HCT116 (cell line): Measurements from ENCODE around the gene IL31RA. TPM values are rescaled to one million over a fixed set of nuclear protein-coding genes. Genes with fewer than 3 reads are reported as not detected.

Experiments
- ATAC-seq: fragments of 200-7000 bp; cut with Tn5 transposase; 2 replicates; pipeline ENCODE4 v1.9.1; 2020; ENCODE audit warnings: mild to moderate bottlenecking, moderate library complexity
- BruUV-seq: library from RNA; stranded (reverse); fragments of 400-500 nt; replicated peaks from 2 replicates; lab custom pipeline; 2021; lab: Mats Ljungman, UMichigan
- CTCF ChIA-PET: fragments of 300-600 bp; sonication (Branson Sonifier 250); formaldehyde crosslinking; loops from one replicate; lab custom pipeline; 2021; ENCODE audit warnings: antibody characterized with exemption; lab: Charles Lee
- POLR2A ChIA-PET: fragments of 300-600, 350-600 bp; sonication (Branson Sonifier 250); formaldehyde crosslinking; loops from one replicate; lab custom pipeline; 2021; ENCODE audit warnings: antibody characterized with exemption; lab: Charles Lee
- RAD21 ChIA-PET, 2 experiments: fragments of 300-600 bp; sonication (Branson Sonifier 250); formaldehyde crosslinking; loops; one replicate each; lab custom pipeline; 2023; ENCODE audit warnings: low total read pairs in 2 of 2; ENCODE audit not compliant: uncharacterized antibody in 2 of 2, unreplicated experiment in 2 of 2, low non-redundant PET in 1 of 2; lab: Charles Lee
- DNase-seq: peaks from one replicate; pipeline ENCODE4 v3.0.0-alpha.2; 2010; ENCODE audit warnings: low read depth, low spot score
- H2AFZ ChIP-seq: fragments of 200-600 bp; shearing (Covaris generic), sonication (generic); 2 replicates; pipeline ENCODE4 v1.6.1; 2017; ENCODE audit warnings: low read depth, mixed run types, mixed read lengths, antibody characterized with exemption, low read length; ENCODE audit not compliant: poor library complexity, severe bottlenecking
- H3K27ac ChIP-seq: 2 replicates; pipeline ENCODE4 v1.5.1; 2012; ENCODE audit warnings: low read depth, low read length
- H3K27me3 ChIP-seq: fragments of 200-600 bp; sonication (generic); 2 replicates; pipeline ENCODE4 v1.6.1; 2016; ENCODE audit warnings: mixed run types, low read length, mixed read lengths; ENCODE audit not compliant: insufficient read depth
- H3K36me3 ChIP-seq, 2 experiments: fragments of 200-500 bp in 1 of 2; fragments of 200-600 bp in 1 of 2; sonication (Bioruptor generic) in 1 of 2; sonication (generic) in 1 of 2; 2 replicates each; pipeline versions ENCODE4 v1.5.1 to v1.6.1; 2014 to 2016; ENCODE audit warnings: low read length in 2 of 2, inconsistent platforms in 1 of 2, mixed read lengths in 1 of 2, mixed run types in 1 of 2; ENCODE audit not compliant: insufficient read depth in 2 of 2, control insufficient read depth in 1 of 2
- H3K4me1 ChIP-seq, 2 experiments: fragments of 200-600 bp in 1 of 2; sonication (generic) in 1 of 2; 2 replicates each; pipeline versions ENCODE4 v1.5.1 to v1.6.1; 2012 to 2017; ENCODE audit warnings: low read length in 2 of 2, inconsistent platforms in 1 of 2, mild to moderate bottlenecking in 1 of 2, mixed read lengths in 1 of 2, mixed run types in 1 of 2, moderate library complexity in 1 of 2; ENCODE audit not compliant: insufficient read depth in 2 of 2, control insufficient read depth in 1 of 2
- H3K4me2 ChIP-seq: fragments of 200-600 bp; sonication (generic); 2 replicates; pipeline ENCODE4 v1.6.1; 2017; ENCODE audit warnings: mixed run types, low read length, mixed read lengths
- H3K4me3 ChIP-seq, 2 experiments: fragments of 200-600 bp in 1 of 2; sonication (generic) in 1 of 2; replicated peaks in 1 of 2; 2 replicates each; pipeline ENCODE4 v1.5.1; 2011 to 2016; ENCODE audit warnings: low read length in 2 of 2, control low read depth in 1 of 2, low read depth in 1 of 2, mild to moderate bottlenecking in 1 of 2, mixed read lengths in 1 of 2, mixed run types in 1 of 2
- H3K79me2 ChIP-seq: fragments of 200-600 bp; sonication (generic); 2 replicates; pipeline ENCODE4 v1.6.1; 2017; ENCODE audit warnings: mild to moderate bottlenecking, mixed run types, low read length, moderate library complexity, mixed read lengths; ENCODE audit not compliant: insufficient read depth
- H3K9ac ChIP-seq: fragments of 200-600 bp; sonication (generic); 2 replicates; pipeline ENCODE4 v1.6.1; 2016; ENCODE audit warnings: low read length, mixed read lengths
- H3K9me2 ChIP-seq: fragments of 200-600 bp; sonication (generic), shearing (Covaris generic); 2 replicates; pipeline ENCODE4 v1.6.1; 2017; ENCODE audit warnings: mixed run types, mild to moderate bottlenecking, moderate library complexity; ENCODE audit not compliant: insufficient read depth
- H3K9me3 ChIP-seq, 2 experiments: fragments of 200-500 bp in 1 of 2; fragments of 200-600 bp in 1 of 2; sonication (Bioruptor generic) in 1 of 2; sonication (generic) in 1 of 2; 2 replicates each; pipeline ENCODE4 v1.6.1; 2014 to 2017; ENCODE audit warnings: low read length in 2 of 2, mixed read lengths in 2 of 2, inconsistent platforms in 1 of 2, low read depth in 1 of 2, mild to moderate bottlenecking in 1 of 2, mixed run types in 1 of 2, moderate library complexity in 1 of 2; ENCODE audit not compliant: control insufficient read depth in 1 of 2, insufficient read depth in 1 of 2
- H4K20me1 ChIP-seq: fragments of 200-600 bp; sonication (generic), shearing (Covaris generic); 2 replicates; pipeline ENCODE4 v1.6.1; 2017; ENCODE audit warnings: mixed run types, mild to moderate bottlenecking, moderate library complexity; ENCODE audit not compliant: insufficient read depth
- ATF3 ChIP-seq: IDR thresholded peaks from 2 replicates; pipeline ENCODE4 v1.6.1; 2012
- CBX3 ChIP-seq: IDR thresholded peaks from 2 replicates; pipeline ENCODE4 v1.6.1; 2012; ENCODE audit warnings: low read depth
- CEBPB ChIP-seq: IDR thresholded peaks from 2 replicates; pipeline ENCODE4 v1.6.1; 2012; ENCODE audit warnings: low read depth
- CTCF ChIP-seq, 3 experiments: fragments of 200-600 bp in 1 of 3; sonication (generic) in 1 of 3; IDR thresholded peaks in 2 of 3; conservative IDR thresholded peaks in 1 of 3; 2 replicates each; pipeline ENCODE4 v1.5.1; 2012 to 2017; ENCODE audit warnings: low read depth in 2 of 3, low read length in 2 of 3, antibody characterized with exemption in 1 of 3, borderline replicate concordance in 1 of 3, control low read depth in 1 of 3, mild to moderate bottlenecking in 1 of 3, mixed read lengths in 1 of 3, mixed run types in 1 of 3, moderate library complexity in 1 of 3; ENCODE audit not compliant: insufficient read depth in 1 of 3
- EGR1 ChIP-seq: IDR thresholded peaks from 2 replicates; pipeline ENCODE4 v1.6.1; 2012; ENCODE audit warnings: low read depth
- EZH2 ChIP-seq: fragments of 200-600 bp; sonication (generic); IDR thresholded peaks from 2 replicates; pipeline ENCODE4 v1.6.1; 2017; ENCODE audit warnings: antibody characterized with exemption, mixed run types
- EZH2phosphoT487 ChIP-seq: fragments of 200-600 bp; IDR thresholded peaks from 2 replicates; pipeline ENCODE4 v1.6.1; 2018; ENCODE audit warnings: antibody characterized with exemption, borderline replicate concordance
- FOSL1 ChIP-seq: IDR thresholded peaks from 2 replicates; pipeline ENCODE4 v1.6.1; 2012; ENCODE audit warnings: low read depth
- JUND ChIP-seq: IDR thresholded peaks from 2 replicates; pipeline ENCODE4 v1.6.1; 2012
- MAX ChIP-seq: IDR thresholded peaks from 2 replicates; pipeline ENCODE4 v1.6.1; 2012
- RAD21 ChIP-seq: IDR thresholded peaks from 2 replicates; pipeline ENCODE4 v1.6.1; 2012; ENCODE audit warnings: low read depth, mild to moderate bottlenecking
- SIN3A ChIP-seq: IDR thresholded peaks from 2 replicates; pipeline ENCODE4 v1.6.1; 2012; ENCODE audit warnings: low read depth
- SP1 ChIP-seq: IDR thresholded peaks from 2 replicates; pipeline ENCODE4 v1.6.1; 2012; ENCODE audit warnings: low read depth
- YY1 ChIP-seq: IDR thresholded peaks from 2 replicates; pipeline ENCODE4 v1.6.1; 2011; ENCODE audit warnings: low read length, low read depth, moderate library complexity, mild to moderate bottlenecking; ENCODE audit not compliant: insufficient replicate concordance; ENCODE audit errors: extremely low read depth
- ZBTB33 ChIP-seq: IDR thresholded peaks from 2 replicates; pipeline ENCODE4 v1.6.1; 2011; ENCODE audit warnings: mild to moderate bottlenecking, low read length, moderate library complexity; ENCODE audit not compliant: insufficient replicate concordance; ENCODE audit errors: extremely low read depth
- ZNF274 ChIP-seq: fragments of 200-500 bp; sonication (Bioruptor generic); IDR thresholded peaks from 2 replicates; pipeline ENCODE4 v1.6.1; 2014; ENCODE audit warnings: mild to moderate bottlenecking, low read depth, low read length, inconsistent platforms
- intact Hi-C: fragments of 100-400 bp; cut with micrococcal nuclease; formaldehyde crosslinking; loops from 2 replicates; pipeline ENCODE4 v1.10.0; 2022
- total RNA-seq: library from RNA; stranded (reverse); gene quantifications from one replicate; pipeline ENCODE4 v1.2.1, GENCODE V29; 2021; ENCODE audit not compliant: unreplicated experiment
- TF ChIP-seq, protein P1 (sequence below): IDR thresholded peaks from 2 replicates; pipeline ENCODE4 v1.6.1; 2012; ENCODE audit warnings: low read depth

Gene IL31RA
- total RNA-seq, 1 experiment from 2014 or later: 0.59 TPM

DNA sequence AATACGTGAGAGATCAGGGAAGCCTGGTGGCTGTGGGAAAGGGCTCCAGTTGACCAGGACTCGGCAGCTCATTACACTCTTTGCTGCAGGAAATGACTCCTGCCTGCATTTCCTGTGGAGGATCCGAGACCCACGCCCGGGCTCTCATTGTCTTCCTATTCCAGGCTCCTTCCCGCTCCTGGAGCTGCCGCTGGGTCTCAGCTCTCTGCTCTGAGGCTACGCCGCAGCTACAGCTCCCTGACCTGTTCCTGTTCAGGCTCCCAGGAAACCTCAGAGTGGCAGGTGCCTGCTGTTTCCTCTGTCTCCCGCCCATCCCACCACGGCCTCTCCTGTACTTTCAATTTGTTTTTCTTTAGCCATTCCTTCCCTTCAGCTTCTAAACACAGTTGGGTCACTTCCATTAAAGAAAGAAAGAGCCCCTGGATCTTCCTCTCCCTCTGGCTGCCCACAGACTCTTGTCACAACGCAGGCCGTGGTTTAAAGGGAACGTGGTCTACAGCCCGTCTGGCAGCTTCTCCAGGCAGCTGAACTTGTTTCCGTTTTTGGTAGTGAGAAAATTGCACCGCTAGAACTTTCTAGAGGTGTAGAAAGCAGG lies 72.1 kb downstream of the IL31RA start (continued):
- TF ChIP-seq, protein P1, sequence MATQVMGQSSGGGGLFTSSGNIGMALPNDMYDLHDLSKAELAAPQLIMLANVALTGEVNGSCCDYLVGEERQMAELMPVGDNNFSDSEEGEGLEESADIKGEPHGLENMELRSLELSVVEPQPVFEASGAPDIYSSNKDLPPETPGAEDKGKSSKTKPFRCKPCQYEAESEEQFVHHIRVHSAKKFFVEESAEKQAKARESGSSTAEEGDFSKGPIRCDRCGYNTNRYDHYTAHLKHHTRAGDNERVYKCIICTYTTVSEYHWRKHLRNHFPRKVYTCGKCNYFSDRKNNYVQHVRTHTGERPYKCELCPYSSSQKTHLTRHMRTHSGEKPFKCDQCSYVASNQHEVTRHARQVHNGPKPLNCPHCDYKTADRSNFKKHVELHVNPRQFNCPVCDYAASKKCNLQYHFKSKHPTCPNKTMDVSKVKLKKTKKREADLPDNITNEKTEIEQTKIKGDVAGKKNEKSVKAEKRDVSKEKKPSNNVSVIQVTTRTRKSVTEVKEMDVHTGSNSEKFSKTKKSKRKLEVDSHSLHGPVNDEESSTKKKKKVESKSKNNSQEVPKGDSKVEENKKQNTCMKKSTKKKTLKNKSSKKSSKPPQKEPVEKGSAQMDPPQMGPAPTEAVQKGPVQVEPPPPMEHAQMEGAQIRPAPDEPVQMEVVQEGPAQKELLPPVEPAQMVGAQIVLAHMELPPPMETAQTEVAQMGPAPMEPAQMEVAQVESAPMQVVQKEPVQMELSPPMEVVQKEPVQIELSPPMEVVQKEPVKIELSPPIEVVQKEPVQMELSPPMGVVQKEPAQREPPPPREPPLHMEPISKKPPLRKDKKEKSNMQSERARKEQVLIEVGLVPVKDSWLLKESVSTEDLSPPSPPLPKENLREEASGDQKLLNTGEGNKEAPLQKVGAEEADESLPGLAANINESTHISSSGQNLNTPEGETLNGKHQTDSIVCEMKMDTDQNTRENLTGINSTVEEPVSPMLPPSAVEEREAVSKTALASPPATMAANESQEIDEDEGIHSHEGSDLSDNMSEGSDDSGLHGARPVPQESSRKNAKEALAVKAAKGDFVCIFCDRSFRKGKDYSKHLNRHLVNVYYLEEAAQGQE: no peak
- TF ChIP-seq EGR1: no peak
- TF ChIP-seq SP1: no peak
- TF ChIP-seq CEBPB: no peak
- TF ChIP-seq ZBTB33: no peak
- TF ChIP-seq CBX3: no peak

DNA sequence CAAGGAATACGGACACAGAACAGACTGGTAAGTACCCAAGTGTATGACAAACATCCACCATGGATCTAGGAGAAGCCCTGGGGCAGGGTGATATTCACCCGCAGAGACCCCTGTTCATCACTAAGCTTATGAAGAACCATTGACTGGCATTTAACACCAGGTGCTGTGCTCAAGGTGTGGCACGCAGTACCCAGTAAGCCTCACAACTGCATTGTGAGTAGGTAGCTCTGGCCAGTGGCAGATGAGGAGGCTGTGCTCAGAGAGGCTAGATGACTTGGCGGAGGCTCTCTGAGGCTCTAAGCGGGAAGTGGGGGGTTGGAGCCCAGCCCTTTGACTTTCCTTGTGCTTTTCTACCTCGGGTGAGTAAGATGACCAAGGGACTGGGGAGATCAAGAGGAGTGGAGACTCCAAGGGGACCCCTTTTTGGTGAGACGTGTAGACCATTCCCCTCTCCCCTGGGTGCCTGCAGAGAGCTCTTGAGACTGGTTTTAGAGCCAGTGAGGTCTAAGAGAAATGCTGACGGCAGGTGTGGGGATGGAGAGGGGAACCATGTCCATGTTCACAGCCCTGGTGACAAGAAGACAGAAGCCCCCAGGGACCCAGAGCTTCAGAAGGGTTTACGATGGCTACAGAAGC lies 72.8 kb downstream of the IL31RA start:
- BruUV-seq: no TSS peak
- H3K9me2 ChIP-seq: no peaks in the 10 kb centered on the region
- H3K27ac ChIP-seq: no peak overlapping the region
- H3K4me1 ChIP-seq: no peaks in the 10 kb centered on the region
- no peak for ATAC-seq
- ChIA-PET CTCF (no interaction called here), POLR2A (no interaction called here), RAD21 (no interaction called here)
- no peaks in the 10 kb centered on the region for H3K36me3 ChIP-seq
- no peaks in the 10 kb centered on the region for H3K27me3 ChIP-seq
- H3K9ac ChIP-seq: no peak overlapping the region
- H2AFZ ChIP-seq: no peak overlapping the region
- DNase-seq: no peak
- no peaks in the 10 kb centered on the region for H4K20me1 ChIP-seq
- intact Hi-C loops: loop anchor here (5.0 to 10.0 kb wide), 4 partner anchors 212 to 697 kb away; partner anchors contain the start of genes MCIDAS and SLC38A9
- no peaks in the 10 kb centered on the region for H3K79me2 ChIP-seq
- no peak overlapping the region for H3K4me3 ChIP-seq
- H3K9me3 ChIP-seq: no peaks in the 10 kb centered on the region
- H3K4me2 ChIP-seq: no peak overlapping the region
- TF ChIP-seq RAD21 (no peak), EZH2 (no peak), EZH2phosphoT487 (no peak), EGR1 (no peak), ATF3 (no peak), SP1 (no peak), SIN3A (no peak), MAX (no peak), FOSL1 (no peak), CTCF (IDR thresholded peaks at IDR 0.05 in 2 of 3, conservative IDR thresholded peaks at IDR 0.05 in 1 of 3; ENCODE audit: borderline replicate concordance in 1 of 3, insufficient read depth in 1 of 3, low read depth in 2 of 3, low read length in 2 of 3) (no peak), YY1 (no peak), ZNF274 (no peak), JUND (no peak), CEBPB (no peak)
